Effector CD4-positive, alpha-beta T cell (primary cell): ENCODE results near the gene POM121L2.
"Not testable (repeated sequence)": the region's sequence is repeated elsewhere in the genome, so short reads cannot be mapped to it uniquely, and the experiment has no call there.

Experiments used
- DNase-seq: peaks from one replicate; pipeline ENCODE4 v3.0.0-alpha.2; 2020

The POM121L2 gene

DNA sequence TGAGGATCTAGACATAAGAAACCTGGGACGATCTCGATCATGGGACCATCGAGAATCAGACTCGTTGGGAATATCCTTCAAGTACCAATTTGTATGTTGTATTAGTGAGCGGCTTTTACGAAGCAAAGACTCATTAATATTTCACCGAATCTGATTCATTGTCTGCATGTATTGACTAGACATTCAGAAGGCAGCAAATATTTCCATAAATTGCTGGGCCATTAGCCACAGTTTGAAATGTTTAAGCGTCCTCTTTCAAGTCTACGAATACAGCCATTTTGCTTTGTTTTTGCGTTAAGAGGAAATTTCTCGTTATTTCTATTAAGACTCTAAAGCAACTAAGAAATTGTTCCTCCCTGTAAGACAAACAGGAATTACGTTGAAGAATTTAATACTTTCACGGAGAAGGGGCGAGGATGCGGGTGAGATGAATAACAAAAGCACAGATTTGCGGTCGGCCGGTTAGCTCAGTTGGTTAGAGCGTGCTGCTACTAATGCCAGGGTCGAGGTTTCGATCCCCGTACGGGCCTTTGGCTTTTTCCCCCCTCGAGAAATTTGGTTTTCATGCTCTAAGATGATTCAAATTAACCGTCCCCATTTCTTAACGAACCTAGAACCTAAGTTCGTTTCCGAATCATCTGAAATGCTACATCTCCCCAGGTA, 18.5 kb downstream of the POM121L2 start:
- DNase-seq: no peak

DNA sequence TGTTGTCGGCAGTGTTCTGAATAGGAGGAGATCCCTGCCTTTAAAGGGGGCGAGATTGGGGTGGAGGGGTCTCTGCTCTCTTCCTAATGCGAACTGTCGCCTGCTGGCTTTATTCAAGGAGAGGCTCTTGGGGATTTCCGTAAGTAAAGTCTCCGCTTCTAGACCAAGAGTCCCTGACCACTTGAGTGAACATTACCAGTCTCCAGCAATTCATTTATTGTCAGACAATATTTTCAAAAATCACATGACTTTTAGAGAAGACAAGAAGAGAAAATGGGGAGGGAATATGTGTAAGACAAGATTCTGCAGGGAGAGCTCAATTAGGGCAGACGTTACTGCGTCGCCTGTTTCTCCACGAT, 21.2 kb downstream of the POM121L2 start:
- DNase-seq: no peak

DNA sequence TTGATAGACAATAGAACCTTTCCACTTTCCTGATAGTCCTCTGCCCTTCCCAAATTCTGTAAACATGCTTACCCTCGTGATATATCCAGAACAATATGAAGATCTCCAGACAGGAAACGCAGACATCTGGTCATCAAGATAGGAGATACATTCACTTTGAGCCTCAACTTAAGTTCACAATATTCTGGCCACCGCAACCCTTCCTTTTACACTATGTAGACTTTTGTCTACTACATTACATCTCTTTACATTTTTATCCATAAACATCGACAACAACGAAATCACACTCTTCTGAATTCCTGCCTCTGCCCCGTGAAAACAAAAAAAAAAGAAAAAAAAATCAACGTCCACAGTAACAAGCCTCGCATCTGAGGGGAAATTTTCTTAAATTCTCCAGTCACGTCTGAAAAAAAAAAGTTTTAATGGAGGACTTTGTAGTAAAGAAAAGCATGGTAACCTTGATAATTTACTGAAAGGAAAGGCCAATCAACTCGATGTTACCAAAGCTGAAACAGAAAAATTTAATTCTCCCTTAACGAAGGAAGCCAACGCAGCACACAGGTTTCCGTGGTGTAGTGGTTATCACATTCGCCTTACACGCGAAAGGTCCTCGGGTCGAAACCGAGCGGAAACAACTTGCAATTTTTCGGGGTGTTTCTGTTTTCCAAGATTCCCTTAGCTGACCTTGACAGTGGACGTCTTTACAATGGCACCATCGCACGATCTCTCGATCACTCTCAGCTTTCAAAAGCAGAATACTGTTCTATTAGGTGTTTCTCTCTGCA, 21.8 kb downstream of the POM121L2 start:
- no peak for DNase-seq

DNA sequence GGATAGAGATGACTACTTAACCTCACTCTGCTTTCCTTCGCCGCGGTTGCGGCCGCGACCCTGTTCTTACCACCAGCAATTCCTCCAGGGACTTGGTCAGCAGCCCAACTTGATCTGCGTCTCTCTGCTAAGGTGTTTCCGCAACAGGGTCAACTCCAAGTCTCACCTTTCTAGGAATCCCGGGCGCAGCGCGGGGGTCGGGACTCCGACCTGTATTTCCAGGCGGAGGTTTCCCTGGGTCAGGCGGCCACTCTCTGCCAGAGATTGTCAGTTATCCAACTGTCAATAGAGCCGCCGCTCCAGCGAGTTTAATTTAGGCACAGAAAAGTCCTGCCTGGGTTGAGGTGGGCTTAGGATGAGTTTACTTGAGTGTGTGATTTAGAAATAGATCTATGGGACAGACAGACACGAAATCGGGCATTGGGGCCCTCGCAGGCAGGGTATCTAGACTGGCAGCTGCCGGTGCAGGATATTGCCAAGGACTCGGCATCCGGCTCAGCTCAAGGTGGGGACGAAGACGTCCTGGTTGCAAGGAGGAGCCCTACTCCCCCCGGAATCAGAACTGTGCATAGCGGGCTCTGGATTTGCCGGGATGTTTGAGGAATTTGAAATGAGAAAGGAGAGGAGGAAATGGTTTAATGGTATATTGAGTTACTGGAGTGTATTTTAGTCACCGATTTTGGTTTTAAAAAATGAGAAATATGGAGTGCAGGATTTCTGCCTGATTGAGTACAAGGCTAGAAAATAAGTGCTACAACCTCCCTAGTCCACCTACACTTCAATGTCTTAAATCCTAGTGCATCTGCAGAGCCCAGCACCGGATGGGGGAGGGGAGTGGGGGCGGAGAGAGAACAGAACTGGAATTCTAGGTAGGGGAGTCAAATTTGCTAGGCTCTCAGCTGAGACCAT, 23.7 kb downstream of the POM121L2 start:
- DNase-seq: no peak

DNA sequence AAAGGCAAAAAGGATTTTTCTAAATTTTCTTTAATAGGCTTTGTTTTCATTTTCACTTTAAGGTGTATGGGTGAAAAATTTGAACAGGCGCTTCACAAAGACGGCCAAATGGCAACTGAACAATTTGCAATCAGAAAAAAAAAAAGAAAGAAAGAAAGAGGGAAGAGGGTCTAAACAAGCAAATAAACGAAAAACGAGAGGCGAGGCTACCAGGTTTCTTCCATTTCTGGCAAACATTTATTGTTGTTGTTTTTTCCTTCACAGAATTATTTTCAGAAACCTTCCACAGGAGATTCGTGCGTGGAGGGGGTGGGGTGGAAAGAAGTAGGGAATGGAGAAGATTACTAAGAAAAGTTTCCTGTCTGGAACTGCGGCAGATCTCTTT, 24.3 kb downstream of the POM121L2 start:
- no peak for DNase-seq

DNA sequence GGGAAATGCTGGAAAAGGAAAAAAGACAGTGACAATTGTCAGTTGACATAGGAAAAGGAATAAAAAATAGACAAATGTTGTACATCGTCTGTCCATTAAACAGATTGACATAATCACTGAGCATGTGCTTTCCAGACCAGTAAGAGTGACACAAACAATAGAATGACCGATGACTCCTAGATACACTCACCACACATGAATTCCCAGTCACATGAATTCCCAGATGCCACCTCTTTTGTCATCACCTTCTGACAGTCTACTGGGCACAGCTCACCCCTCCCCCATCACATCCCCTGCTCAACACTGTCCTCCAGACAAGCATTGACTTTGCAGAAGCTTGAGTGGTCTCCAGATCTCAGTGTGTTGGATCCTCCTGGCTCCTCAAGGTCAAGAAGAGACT, 25.9 kb downstream of the POM121L2 start:
- DNase-seq: no peak

DNA sequence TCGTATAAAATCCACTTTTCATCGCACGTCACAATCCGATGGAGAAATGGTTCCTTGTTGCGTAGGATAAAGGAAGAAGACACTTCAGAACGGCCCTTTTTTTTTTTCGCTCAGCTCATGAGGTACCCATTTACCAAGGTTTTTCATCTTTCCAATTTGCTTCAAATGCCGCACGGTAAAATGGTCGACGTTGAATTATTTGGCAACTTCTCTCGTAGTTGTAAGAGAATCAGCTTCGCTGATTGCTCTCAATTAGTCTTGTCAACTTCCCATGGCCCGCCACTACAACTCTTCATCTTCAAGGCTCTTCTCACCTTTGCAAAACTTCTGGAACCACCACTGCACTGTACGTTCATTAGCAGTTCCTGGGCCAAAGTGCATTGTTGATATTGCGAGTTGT, 28.8 kb downstream of the POM121L2 start:
- no peak for DNase-seq

DNA sequence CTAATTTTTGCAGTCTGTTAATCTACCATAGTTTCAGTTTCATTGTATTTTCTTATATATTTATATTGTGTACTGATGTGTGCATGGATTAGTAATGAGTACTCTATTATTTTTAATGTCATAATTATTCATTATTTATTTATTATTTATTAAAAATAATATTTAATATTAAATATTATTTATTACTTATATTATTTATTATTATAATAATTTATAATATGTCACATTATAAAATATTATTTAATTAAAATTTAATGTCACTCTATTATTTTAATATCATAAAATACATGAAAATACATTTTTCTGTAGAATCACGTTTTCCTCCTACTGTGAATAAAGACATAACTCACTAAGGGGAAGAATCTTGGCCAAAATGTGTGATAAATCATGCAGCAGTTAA, 30.5 kb downstream of the POM121L2 start:
- DNase-seq: no peak

DNA sequence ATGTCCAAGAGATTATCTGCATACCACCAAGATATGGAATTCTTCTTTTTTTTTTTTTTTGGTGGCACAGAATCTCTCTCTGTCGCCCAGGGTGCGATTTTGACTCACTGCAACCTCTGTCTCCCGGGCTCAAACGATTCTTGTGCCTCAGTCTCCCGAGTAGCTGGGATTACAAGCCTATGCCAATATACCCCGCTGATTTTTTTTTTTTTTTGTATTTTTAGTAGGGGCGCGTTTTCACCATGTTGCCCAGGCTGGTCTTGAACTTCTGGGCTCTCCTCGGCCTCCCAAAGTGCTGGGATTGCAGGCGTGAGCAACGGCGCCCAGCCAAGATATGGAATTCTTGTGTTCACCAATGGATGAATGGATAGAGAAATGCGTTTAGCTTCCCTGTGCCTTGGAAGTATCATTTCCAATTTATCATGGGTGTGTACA, 31.0 kb downstream of the POM121L2 start:
- DNase-seq: no peak

DNA sequence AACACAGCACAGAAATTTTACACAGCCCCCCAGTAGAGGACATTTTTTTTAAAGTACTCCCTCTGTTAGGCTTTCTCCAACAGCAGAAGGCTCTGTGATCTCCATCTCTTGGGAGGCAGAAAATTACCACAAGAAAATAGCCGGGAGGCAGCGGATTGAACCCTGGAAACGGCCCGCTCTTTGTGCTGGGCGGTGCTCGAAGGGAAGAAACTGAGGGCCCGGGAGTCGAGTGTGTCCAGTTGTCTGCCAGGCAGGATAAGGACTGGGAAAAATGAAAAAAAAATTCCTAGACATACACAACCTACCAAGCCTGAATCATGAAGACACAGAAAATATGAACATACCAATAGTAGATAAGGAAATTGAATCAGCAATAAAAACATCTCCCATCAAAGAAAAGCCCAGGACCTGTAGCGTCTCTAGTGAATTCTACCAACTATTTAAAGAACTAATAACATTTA, 31.5 kb downstream of the POM121L2 start:
- DNase-seq: no peak

DNA sequence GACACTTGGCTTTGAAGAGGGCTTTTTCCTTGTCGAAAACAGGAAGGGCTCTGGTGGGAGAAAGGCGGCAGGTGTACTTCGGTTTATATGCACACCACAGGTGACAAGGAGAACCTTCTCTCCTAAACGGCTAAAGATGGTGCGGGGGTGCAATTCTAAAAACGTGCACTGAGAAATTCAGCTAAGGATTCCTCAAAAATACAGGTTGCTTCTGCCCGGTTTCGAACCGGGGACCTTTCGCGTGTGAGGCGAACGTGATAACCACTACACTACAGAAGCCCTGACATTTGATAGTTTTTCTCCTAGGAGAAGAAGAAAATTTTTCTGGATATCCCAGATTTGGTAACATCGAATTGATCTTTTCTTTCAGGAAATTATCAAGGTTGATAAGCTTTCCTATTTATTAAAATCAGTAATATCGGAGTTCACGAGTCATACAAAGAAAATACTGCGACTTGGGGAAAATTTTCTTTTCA, 32.0 kb downstream of the POM121L2 start:
- no peak for DNase-seq

DNA sequence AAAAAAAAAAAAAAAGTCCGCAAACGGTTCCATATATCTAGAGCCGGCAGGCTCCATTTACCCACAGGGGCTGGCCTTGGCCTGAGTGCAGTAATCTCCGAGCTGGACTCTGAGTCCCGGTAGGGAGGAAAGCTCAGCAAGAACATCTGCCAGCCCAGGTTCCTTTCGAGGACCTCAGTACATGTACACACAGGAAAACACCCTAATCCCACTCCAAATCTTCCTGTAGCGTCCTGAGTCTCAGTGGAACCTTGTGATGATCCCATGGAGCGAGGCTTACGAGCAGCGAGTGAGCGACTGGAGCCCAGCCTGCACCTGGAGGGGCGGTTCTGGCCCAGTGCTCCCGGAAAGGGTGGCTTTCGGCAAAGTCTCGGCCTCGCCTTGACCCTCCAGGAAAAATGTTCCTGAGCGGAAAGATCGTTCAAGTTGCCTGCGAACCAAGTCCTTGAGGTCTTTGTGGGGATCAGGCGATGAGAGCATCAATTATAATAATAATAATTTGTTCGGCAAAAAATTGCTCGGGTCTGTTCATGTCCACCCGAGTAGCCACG, 32.5 kb downstream of the POM121L2 start:
- no peak for DNase-seq

DNA sequence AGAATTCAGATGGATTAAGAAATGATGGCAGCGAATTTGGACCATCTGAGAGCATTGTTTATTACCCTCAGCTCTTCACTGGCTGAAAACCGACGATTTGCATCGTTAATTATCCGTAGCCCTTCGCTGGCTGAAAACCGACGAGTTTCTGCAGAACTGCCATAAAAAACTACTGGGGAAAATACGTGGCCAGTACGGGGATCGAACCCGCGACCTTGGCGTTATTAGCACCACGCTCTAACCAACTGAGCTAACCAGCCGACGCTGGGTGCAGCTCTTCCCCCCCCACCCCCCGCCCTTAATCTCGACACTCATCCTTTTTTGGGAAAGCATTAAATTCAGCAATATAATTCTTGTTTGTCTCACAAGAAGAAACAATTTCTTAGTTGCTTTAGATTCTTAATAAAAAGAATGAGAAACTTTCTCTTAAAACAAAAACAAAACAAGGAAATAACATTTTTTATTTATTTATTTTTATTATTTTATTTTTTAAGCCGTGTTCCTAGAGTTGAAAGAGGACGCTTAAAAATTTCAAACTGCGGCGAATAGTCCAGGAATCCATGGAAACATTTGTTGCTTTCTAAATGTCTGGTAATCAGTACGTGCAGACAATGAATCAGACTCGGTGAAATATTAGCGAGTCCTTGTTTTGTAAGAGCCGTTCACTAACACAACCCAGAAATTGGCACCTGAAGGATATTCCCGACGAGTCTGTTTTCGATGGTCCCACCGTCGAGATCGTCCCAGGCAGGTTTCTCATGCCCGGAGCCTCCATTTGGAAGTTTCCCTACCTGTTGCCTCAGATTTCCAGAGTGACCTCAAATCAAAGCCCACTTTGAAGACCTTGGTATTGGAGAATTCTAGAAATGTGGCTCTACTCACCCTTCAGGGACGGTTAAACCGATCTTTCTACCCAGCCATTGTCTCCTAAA, 36.8 kb downstream of the POM121L2 start:
- DNase-seq: no peak

DNA sequence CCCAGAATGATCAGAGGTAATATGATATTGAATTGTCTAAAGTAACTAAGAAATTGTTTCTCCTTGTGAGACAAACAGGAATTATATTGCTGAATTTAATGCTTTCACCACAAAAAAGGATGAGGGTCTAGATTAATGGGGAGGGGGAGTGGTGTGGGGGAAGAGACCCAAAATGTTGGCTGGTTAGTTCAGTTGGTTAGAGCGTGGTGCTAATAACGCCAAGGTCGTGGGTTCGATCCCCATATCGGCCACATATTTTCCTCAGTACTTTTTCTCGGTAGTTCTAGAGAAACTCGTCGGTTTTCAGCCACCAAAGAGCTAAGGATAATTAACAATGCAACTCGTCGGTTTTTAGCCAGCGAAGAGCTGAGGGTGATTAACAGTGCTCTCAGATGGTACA, 38.3 kb downstream of the POM121L2 start:
- DNase-seq: no peak

DNA sequence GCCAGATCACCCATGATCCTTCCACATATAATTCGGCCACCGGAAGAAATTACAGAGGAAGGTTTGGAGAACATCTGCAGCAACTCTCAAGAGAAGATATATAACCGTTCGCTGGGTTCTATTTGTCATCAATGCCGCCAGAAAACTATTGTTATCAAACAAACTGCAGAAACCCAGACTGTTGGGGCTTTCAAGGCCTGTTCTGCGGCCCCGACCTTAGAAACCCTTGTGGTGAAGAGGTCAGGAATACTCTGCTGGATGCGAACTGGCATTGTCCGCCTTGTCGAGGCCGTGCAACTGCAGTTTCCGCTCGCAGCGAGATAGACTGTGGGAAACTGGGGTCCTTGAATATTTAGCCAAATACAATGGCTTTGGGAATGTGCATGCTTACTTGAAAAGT, 43.3 kb downstream of the POM121L2 start:
- no peak for DNase-seq

DNA sequence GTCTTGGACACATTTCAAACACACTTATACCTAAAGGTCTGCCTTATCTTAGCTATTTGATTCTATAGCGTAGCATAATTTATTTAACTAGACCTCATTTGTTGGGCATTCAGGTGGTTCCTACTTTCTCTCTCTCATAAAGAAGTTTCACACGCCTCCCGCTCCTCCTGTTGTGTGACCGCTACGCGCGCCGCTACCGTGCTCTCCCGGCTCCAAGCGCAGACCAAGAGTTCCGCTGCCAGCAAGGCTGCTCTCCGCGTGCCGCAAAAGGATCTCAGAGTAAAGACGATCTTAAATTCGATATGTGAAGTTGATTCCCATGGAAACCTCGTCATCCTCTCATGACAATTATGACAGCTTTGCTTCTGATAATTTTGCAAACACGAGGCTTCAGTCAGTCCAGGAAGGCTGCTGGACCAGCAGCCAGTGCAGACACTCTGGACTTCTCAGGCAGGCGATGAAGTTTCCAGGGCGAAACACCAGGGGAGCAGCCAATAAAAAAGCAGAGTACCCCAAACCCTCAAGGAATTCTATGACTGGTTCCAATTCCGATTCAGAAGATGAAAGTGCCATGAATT, 44.1 kb downstream of the POM121L2 start:
- DNase-seq: no peak

DNA sequence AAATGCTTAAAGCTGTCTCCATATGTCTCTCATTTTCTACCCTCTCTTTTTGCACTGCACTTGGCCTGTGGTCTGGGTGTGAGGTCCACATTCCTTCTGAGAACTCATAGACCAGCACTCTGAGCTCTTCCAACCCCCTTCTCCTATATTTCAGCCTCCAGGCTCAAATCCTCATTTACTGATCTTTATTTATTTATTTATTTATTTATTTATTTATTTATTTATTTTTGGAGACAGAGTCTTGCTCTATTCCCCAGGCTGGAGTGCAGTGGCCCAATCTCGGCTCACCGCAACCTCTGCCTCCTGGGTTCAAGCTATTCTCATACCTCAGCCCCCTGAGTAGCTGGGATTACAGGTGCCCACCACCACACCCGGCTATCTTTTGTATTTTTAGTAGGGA, 45.1 kb downstream of the POM121L2 start:
- not testable (repeated sequence) for DNase-seq

DNA sequence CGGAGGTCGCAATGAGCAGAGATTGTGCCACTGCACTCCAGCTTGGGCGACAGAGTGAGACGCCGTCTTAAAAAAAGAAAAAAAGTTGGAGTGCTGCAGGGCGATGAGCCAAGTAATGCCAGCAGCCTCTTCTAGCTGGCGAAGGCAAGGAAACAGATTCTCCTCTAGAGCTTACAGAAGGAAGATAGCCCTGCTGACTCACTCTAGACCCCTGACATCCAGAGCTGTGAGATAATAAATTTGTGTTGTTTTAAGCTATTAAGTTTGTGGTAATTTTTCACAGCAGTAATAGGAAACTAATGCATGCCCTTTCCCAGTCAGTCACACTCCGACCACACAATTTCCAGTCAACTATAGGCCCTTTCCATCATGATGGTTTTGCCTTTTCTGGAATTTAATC, 48.2 kb downstream of the POM121L2 start:
- DNase-seq: no peak

DNA sequence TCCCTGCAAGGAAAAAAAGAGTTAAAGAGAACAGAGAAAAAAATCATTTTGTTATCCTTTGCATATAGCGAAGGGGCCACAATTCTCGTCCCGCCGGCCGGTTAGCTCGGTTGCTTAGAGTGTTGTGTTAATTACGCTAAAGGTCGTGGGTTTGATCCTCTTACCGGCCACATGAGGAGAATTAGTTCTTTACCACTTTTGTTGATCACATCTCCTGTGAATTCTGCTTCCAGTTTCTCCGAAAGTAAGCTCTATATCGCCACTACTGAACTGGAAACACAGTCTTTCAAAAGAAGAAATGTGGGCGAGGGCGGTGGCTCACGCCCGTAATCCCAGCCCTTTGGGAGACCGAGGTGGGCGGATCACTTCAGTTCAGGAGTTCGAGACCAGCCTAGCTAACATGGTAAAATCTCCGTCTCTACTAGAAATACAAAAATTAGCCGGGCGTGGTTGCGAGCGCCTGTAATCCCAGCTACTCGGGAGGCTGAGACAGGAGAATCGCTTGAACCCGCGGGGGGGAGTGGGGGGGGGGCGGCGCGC, 51.2 kb downstream of the POM121L2 start:
- DNase-seq: no peak

DNA sequence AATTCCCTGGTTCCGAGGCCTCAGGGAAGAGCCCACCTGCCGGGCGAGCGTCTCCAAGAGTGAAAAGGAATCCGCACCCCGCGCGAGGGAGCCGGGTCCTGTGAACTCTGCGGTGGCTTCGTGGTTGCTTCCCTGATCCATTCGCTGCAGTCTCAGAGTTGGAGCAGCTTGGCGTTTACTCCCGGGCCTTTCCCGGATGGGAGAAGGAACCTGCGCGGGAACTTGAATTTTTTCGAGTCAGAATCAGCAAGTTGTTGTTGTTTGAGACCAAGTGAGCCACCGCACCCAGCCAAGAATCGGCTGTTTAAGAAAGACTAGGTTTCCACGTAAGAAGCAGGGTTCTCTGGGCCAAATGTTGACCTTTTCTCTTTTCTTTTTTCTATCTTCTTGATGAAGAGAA, 51.7 kb downstream of the POM121L2 start:
- no peak for DNase-seq
